SK-N-MC (cell line): Measurements from ENCODE around the gene TXLNB.

Experiments
- EZH2 ChIP-seq: fragments of 200-600 bp; sonication (generic); IDR thresholded peaks from one replicate; pipeline ENCODE4 v1.6.1; 2017; ENCODE audit warnings: antibody characterized with exemption
- FOXP2 ChIP-seq: optimal IDR thresholded peaks from 2 replicates; pipeline ENCODE3; 2011; ENCODE audit warnings: mild to moderate bottlenecking, moderate library complexity; ENCODE audit not compliant: insufficient read depth; ENCODE audit errors: extremely low read length, control extremely low read depth
- POLR2AphosphoS5 ChIP-seq: IDR thresholded peaks from 2 replicates; pipeline ENCODE4 v1.6.1; 2012; ENCODE audit warnings: mild to moderate bottlenecking, low read depth, low read length, borderline replicate concordance

DNA sequence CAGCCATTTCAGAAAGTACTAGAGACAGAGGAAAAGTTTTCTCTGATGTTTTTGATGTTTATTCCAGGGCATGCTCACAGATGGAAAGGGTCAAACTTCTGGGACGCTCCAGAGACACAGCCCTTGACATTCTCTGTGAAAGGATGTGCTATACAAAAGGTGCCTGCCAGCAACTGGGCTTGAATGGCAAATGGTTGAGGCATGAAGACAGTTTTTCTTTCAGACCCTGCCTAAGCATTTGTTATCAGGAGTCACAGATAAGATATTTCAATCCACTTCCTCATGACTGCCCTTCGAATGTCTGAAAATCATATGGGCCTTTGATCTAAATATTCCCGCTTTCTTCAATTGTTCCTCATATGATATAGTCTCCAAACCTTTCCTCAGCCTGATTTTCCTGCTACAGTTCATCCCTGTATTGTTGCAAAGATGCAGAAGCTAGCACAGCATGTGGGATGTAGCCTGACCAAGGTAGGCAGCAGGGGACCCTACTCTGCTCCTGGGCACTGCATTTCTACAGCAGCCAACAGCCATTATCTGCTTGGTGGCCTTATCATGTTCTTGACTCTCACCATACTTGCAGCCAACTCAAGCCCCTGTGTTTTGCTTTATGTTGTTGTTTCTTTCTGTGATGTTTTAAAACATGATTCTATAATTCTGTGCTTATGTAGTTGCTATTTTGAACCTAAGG lies 14.6 kb upstream of the TXLNB start:
- no peak for TF ChIP-seq EZH2
- TF ChIP-seq POLR2AphosphoS5: no peak
- TF ChIP-seq FOXP2: no peak
